Measurements from ENCODE around the gene PNPLA7. TPM values are rescaled to one million over a fixed set of nuclear protein-coding genes. Genes with fewer than 3 reads are reported as not detected.

The PNPLA7 gene
- total RNA-seq, 2 experiments from 2014 or later = 1.5 to 10.2 TPM

GRCh38 chr9:137504432-137504777 is 45.8 kb downstream of the PNPLA7 start:
- H3K9me3 ChIP-seq (ENCODE audit: low read length) = no peaks in the 10 kb centered on the region
- intact Hi-C loops (cut with micrococcal nuclease; ENCODE audit: unreplicated experiment) = no loop called here
- DNase-seq (ENCODE audit: low spot score) = no peak
- no peak overlapping the region for H3K4me3 ChIP-seq (ENCODE audit: low read depth, low read length, poor library complexity, severe bottlenecking)
- H3K4me1 ChIP-seq (ENCODE audit: insufficient read depth, low read length, poor library complexity, severe bottlenecking) = no peaks in the 10 kb centered on the region
- ChIA-PET CTCF (ENCODE audit: unreplicated experiment) (no interaction called here), POLR2A (no interaction called here)
- H4K20me1 ChIP-seq (ENCODE audit: insufficient read depth, low read length) = no peaks in the 10 kb centered on the region
- H3K27ac ChIP-seq (ENCODE audit: low read depth, low read length, poor library complexity, severe bottlenecking) = no peak overlapping the region
- no peaks in the 10 kb centered on the region for H3K36me3 ChIP-seq (ENCODE audit: insufficient read depth, low read length)
- no TSS peak for BruUV-seq (replicated peaks)
- no peaks in the 10 kb centered on the region for H3K79me2 ChIP-seq (ENCODE audit: insufficient read depth, low read depth, low read length)
- no peaks in the 10 kb centered on the region for H3K9me2 ChIP-seq (ENCODE audit: insufficient read depth, low read length)
- TF ChIP-seq EZH2phosphoT487 (IDR thresholded peaks at IDR 0.05; ENCODE audit: borderline replicate concordance, low read depth, low read length) (no peak), CTCF (conservative IDR thresholded peaks at IDR 0.05; ENCODE audit: low read length) (no peak)
- no peak overlapping the region for H3K4me2 ChIP-seq (ENCODE audit: low read length)
- H2AFZ ChIP-seq (ENCODE audit: low read length) = no peak overlapping the region

- H3K9me3 ChIP-seq (ENCODE audit: low read length) = no peaks in the 10 kb centered on the region
- POLR2A ChIA-PET = no interaction called here
- H2AFZ ChIP-seq (ENCODE audit: low read length) = no peak overlapping the region
- H3K79me2 ChIP-seq (ENCODE audit: insufficient read depth, low read depth, low read length) = no peaks in the 10 kb centered on the region
- H3K36me3 ChIP-seq (ENCODE audit: insufficient read depth, low read length) = no peaks in the 10 kb centered on the region
- no peak for DNase-seq (ENCODE audit: low spot score)
- H3K4me1 ChIP-seq (ENCODE audit: insufficient read depth, low read length, poor library complexity, severe bottlenecking) = no peaks in the 10 kb centered on the region
- TF ChIP-seq CTCF (conservative IDR thresholded peaks at IDR 0.05; ENCODE audit: low read length) (no peak), EZH2phosphoT487 (IDR thresholded peaks at IDR 0.05; ENCODE audit: borderline replicate concordance, low read depth, low read length) (no peak)
- no peak overlapping the region for H3K4me2 ChIP-seq (ENCODE audit: low read length)
- no peak overlapping the region for H3K27ac ChIP-seq (ENCODE audit: low read depth, low read length, poor library complexity, severe bottlenecking)
- CTCF ChIA-PET (ENCODE audit: unreplicated experiment) = no interaction called here
- H3K9me2 ChIP-seq (ENCODE audit: insufficient read depth, low read length) = no peaks in the 10 kb centered on the region
- intact Hi-C loops (cut with micrococcal nuclease; ENCODE audit: unreplicated experiment) = no loop called here
- H4K20me1 ChIP-seq (ENCODE audit: insufficient read depth, low read length) = no peaks in the 10 kb centered on the region
- H3K4me3 ChIP-seq (ENCODE audit: low read depth, low read length, poor library complexity, severe bottlenecking) = no peak overlapping the region
- no TSS peak for BruUV-seq (replicated peaks)
Measured at GRCh38 chr9:137502008-137502911, 47.9 kb downstream of the PNPLA7 start.

GRCh38 chr9:137501457-137501856 is 48.7 kb downstream of the PNPLA7 start:
- Histone ChIP-seq H3K4me3 (ENCODE audit: low read depth, low read length, poor library complexity, severe bottlenecking) (no peak overlapping the region), H3K27ac (ENCODE audit: low read depth, low read length, poor library complexity, severe bottlenecking) (no peak overlapping the region), H3K79me2 (ENCODE audit: insufficient read depth, low read depth, low read length) (no peaks in the 10 kb centered on the region), H3K36me3 (ENCODE audit: insufficient read depth, low read length) (no peaks in the 10 kb centered on the region), H4K20me1 (ENCODE audit: insufficient read depth, low read length) (no peaks in the 10 kb centered on the region), H3K4me1 (ENCODE audit: insufficient read depth, low read length, poor library complexity, severe bottlenecking) (no peaks in the 10 kb centered on the region), H3K4me2 (ENCODE audit: low read length) (no peak overlapping the region), H2AFZ (ENCODE audit: low read length) (no peak overlapping the region), H3K9me2 (ENCODE audit: insufficient read depth, low read length) (no peaks in the 10 kb centered on the region), H3K9me3 (ENCODE audit: low read length) (no peaks in the 10 kb centered on the region)
- no peak for TF ChIP-seq EZH2phosphoT487 (IDR thresholded peaks at IDR 0.05; ENCODE audit: borderline replicate concordance, low read depth, low read length)
- no peak for TF ChIP-seq CTCF (conservative IDR thresholded peaks at IDR 0.05; ENCODE audit: low read length)
- BruUV-seq (replicated peaks) = no TSS peak
- no peak for DNase-seq (ENCODE audit: low spot score)
- ChIA-PET CTCF (ENCODE audit: unreplicated experiment) (no interaction called here), POLR2A (no interaction called here)
- intact Hi-C loops (cut with micrococcal nuclease; ENCODE audit: unreplicated experiment) = no loop called here
